MCF 10A (cell line): Measurements from ENCODE around the gene MTTP. TPM values are rescaled to one million over a fixed set of nuclear protein-coding genes. Genes with fewer than 3 reads are reported as not detected.

Experiments used
- BruUV-seq: library from RNA; stranded (reverse); fragments of 400-500 nt; replicated peaks from 2 replicates; lab custom pipeline; 2021; lab: Mats Ljungman, UMichigan
- CTCF ChIA-PET: fragments of 300-600 bp; sonication (Branson Sonifier 250); formaldehyde crosslinking; extraction: SDS; loops from one replicate; lab custom pipeline; 2021; ENCODE audit warnings: antibody characterized with exemption, inconsistent platforms; lab: Yijun Ruan, JAX
- POLR2A ChIA-PET: fragments of 300-600, 350-650 bp; sonication (Branson Sonifier 250); formaldehyde crosslinking; extraction: SDS; loops from one replicate; lab custom pipeline; 2020; ENCODE audit warnings: antibody characterized with exemption, inconsistent platforms; lab: Yijun Ruan, JAX
- DNase-seq: peaks from one replicate; pipeline ENCODE4 v3.0.0-alpha.2; 2018; ENCODE audit not compliant: unreplicated experiment
- H3K27ac Mint-ChIP-seq: one replicate; pipeline ENCODE4 v1.8.0; 2022; ENCODE audit warnings: mild to moderate bottlenecking, low read depth, mixed read lengths; ENCODE audit not compliant: unreplicated experiment
- H3K27me3 Mint-ChIP-seq: one replicate; pipeline ENCODE4 v1.8.0; 2022; ENCODE audit warnings: mixed read lengths; ENCODE audit not compliant: insufficient read depth, unreplicated experiment
- H3K36me3 Mint-ChIP-seq: one replicate; pipeline ENCODE4 v1.8.0; 2022; ENCODE audit warnings: mild to moderate bottlenecking, moderate library complexity, mixed read lengths; ENCODE audit not compliant: insufficient read depth, unreplicated experiment
- H3K4me1 Mint-ChIP-seq: one replicate; pipeline ENCODE4 v1.8.0; 2022; ENCODE audit warnings: mixed read lengths; ENCODE audit not compliant: insufficient read depth, unreplicated experiment
- H3K4me3 Mint-ChIP-seq: one replicate; pipeline ENCODE4 v1.8.0; 2022; ENCODE audit warnings: mild to moderate bottlenecking, moderate library complexity, mixed read lengths; ENCODE audit not compliant: unreplicated experiment
- H3K9me3 Mint-ChIP-seq: one replicate; pipeline ENCODE4 v1.8.0; 2022; ENCODE audit warnings: mixed read lengths; ENCODE audit not compliant: unreplicated experiment
- intact Hi-C: fragments of 100-400 bp; cut with micrococcal nuclease; formaldehyde crosslinking; loops from 2 replicates; pipeline ENCODE4 v1.14.1; 2022
- total RNA-seq: library from RNA; stranded (reverse); gene quantifications from 2 replicates; pipeline ENCODE4 v1.2.3, GENCODE V29; 2022
- TF ChIP-seq, protein P1 (sequence below): fragments of 200-600 bp; IDR thresholded peaks from one replicate; pipeline ENCODE4 v1.8.0; 2022; ENCODE audit warnings: antibody characterized with exemption, mild to moderate bottlenecking; ENCODE audit not compliant: unreplicated experiment

MTTP gene
- total RNA-seq, 1 experiment from 2014 or later: 0.51 TPM

DNA sequence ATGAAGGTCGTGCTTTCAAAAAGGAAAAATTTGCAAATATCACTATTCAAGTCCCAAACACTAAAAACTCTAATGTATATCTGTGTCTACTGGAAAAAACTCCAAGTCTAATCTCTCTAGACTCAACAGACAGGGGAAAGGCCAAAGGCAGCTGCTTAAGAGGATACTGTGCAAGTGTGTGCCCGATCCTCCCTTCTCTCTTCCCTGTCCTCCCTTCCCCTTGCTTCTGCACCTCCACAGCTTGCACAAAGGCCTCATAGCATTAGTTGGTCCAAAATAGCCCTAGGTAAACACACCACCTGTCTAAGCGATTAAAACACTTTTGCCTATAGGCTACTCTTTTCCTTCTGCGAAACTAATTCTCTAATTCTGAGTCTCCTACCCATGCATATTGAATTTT is 72.4 kb downstream of the MTTP start:
- Mint-ChIP-seq H3K4me3 (no peak overlapping the region), H3K27ac (no peak overlapping the region), H3K9me3 (no peaks in the 10 kb centered on the region), H3K27me3 (no peaks in the 10 kb centered on the region), H3K4me1 (peaks cover 22% of the 10 kb centered on the region), H3K36me3 (no peaks in the 10 kb centered on the region)
- ChIA-PET CTCF (no interaction called here), POLR2A (interaction anchor here (1.3 kb wide), 1 partner anchor 13 kb away, joined by 3 read pairs; no protein-coding TSS in a partner anchor)
- no TSS peak for BruUV-seq
- intact Hi-C loops: no loop called here
- no peak for DNase-seq
- TF ChIP-seq, protein P1, sequence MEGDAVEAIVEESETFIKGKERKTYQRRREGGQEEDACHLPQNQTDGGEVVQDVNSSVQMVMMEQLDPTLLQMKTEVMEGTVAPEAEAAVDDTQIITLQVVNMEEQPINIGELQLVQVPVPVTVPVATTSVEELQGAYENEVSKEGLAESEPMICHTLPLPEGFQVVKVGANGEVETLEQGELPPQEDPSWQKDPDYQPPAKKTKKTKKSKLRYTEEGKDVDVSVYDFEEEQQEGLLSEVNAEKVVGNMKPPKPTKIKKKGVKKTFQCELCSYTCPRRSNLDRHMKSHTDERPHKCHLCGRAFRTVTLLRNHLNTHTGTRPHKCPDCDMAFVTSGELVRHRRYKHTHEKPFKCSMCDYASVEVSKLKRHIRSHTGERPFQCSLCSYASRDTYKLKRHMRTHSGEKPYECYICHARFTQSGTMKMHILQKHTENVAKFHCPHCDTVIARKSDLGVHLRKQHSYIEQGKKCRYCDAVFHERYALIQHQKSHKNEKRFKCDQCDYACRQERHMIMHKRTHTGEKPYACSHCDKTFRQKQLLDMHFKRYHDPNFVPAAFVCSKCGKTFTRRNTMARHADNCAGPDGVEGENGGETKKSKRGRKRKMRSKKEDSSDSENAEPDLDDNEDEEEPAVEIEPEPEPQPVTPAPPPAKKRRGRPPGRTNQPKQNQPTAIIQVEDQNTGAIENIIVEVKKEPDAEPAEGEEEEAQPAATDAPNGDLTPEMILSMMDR: no peak

DNA sequence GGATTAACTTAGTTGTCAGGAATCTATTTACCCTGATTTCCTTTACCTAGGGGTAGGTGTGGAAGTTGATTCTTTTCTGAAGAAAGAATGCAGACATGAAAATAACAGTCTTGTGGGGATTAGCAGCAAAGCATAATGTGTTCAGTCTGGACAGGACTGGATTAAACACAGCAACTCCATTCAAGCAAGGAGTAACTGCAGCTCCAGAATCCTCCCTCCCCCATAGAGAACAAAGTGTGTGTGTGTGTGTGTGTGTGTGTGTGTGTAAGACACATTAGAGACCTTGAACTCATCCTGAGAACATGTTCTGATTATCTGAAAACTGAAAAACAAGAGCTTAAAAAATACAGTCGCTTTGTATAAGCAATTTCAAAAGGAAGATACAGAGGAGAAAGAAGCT is 73.7 kb downstream of the MTTP start:
- H3K27ac Mint-ChIP-seq: no peak overlapping the region
- no peaks in the 10 kb centered on the region for H3K36me3 Mint-ChIP-seq
- H3K4me1 Mint-ChIP-seq: peaks cover 22% of the 10 kb centered on the region
- DNase-seq: no peak
- no peaks in the 10 kb centered on the region for H3K27me3 Mint-ChIP-seq
- intact Hi-C loops: no loop called here
- TF ChIP-seq, protein P1: no peak
- ChIA-PET POLR2A (interaction anchor here (1.3 kb wide), 1 partner anchor 14 kb away, joined by 3 read pairs; no protein-coding TSS in a partner anchor), CTCF (interaction anchor here (0.6 to 1.3 kb wide), 3 partner anchors 9 to 95 kb away, joined by 4 to 7 read pairs (median 5); no protein-coding TSS in a partner anchor)
- no TSS peak for BruUV-seq
- no peak overlapping the region for H3K4me3 Mint-ChIP-seq
- H3K9me3 Mint-ChIP-seq: no peaks in the 10 kb centered on the region

DNA sequence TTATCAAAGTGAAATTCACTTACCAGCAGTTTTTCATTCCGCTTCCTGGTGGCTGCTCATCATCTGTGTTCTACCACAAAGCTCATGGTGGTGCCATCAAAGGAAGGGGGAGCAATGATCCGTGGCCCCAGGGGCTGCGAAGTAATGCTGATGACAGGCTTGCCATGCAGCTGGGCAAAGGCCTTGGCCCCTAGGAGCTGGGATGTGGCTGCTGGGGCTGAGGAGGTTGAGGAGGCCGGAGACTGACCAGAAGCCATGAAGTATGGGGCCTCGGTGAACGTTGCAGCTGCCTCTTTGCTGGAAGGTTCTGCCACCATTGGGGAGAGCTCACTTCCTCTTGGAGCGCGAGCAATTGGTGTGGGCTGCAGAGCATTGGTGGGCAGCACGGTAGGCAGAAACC is 74.6 kb downstream of the MTTP start:
- CTCF ChIA-PET: interaction anchor here (0.6 to 0.8 kb wide), 2 partner anchors 25 to 159 kb away, joined by 3 read pairs; no protein-coding TSS in a partner anchor
- POLR2A ChIA-PET: no interaction called here
- BruUV-seq: no TSS peak
- Mint-ChIP-seq H3K4me3 (no peak overlapping the region), H3K27ac (no peak overlapping the region), H3K36me3 (no peaks in the 10 kb centered on the region), H3K9me3 (no peaks in the 10 kb centered on the region), H3K4me1 (peaks cover 15% of the 10 kb centered on the region), H3K27me3 (no peaks in the 10 kb centered on the region)
- intact Hi-C loops: no loop called here
- TF ChIP-seq, protein P1: no peak
- DNase-seq: no peak

DNA sequence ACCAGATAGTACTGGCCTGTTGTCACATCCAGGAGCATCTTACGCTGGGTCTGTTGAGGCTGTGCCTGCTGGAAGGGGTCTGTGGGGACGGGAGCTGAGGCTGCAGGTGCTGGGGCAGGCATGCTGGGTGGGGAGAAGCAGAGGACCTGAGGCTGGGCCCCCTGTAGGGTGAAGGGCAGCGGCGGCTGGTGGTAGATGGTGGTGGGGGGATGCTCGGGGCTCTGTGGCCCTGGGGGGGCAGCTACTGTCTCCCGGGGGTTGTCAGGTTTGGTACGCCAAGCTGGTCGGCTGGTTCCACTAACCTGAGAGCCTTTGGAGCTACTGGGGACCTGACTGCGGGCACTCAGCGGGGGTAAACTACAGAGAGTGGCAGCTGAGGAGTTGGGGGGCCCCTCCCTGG is 75.2 kb downstream of the MTTP start:
- Mint-ChIP-seq H3K27ac (no peak overlapping the region), H3K27me3 (no peaks in the 10 kb centered on the region), H3K4me1 (peaks cover 12% of the 10 kb centered on the region), H3K36me3 (no peaks in the 10 kb centered on the region), H3K9me3 (no peaks in the 10 kb centered on the region), H3K4me3 (no peak overlapping the region)
- BruUV-seq: no TSS peak
- no peak for DNase-seq
- POLR2A ChIA-PET: no interaction called here
- TF ChIP-seq, protein P1: no peak
- intact Hi-C loops: no loop called here
- CTCF ChIA-PET: interaction anchor here (0.8 kb wide), 1 partner anchor 158 kb away, joined by 3 read pairs; no protein-coding TSS in a partner anchor
